OCI-LY7 (cell line): Measurements from ENCODE around the gene APH1B. TPM values are rescaled to one million over a fixed set of nuclear protein-coding genes. Genes with fewer than 3 reads are reported as not detected.

Experiments used
- BruUV-seq: library from RNA; stranded (reverse); fragments of 400-500 nt; replicated peaks from 2 replicates; lab custom pipeline; 2021; lab: Mats Ljungman, UMichigan
- CTCF ChIA-PET: fragments of 300-600 bp; sonication (Branson Sonifier 250); formaldehyde crosslinking; loops from one replicate; lab custom pipeline; 2022; ENCODE audit warnings: antibody characterized with exemption; ENCODE audit not compliant: unreplicated experiment; lab: Charles Lee
- POLR2A ChIA-PET: fragments of 300-600 bp; sonication (Branson Sonifier 250); formaldehyde crosslinking; loops from one replicate; lab custom pipeline; 2022; ENCODE audit warnings: antibody characterized with exemption; lab: Charles Lee
- DNase-seq: peaks from one replicate; pipeline ENCODE4 v3.0.0-alpha.2; 2015; ENCODE audit warnings: low spot score
- H2AFZ ChIP-seq: fragments of 200-600 bp; sonication (generic), shearing (Covaris generic); 2 replicates; pipeline ENCODE4 v1.6.1; 2014; ENCODE audit warnings: mild to moderate bottlenecking, antibody characterized with exemption, low read length, moderate library complexity
- H3K27ac ChIP-seq: fragments of 200-600 bp; sonication (generic); 2 replicates; pipeline ENCODE4 v1.5.1; 2014; ENCODE audit warnings: mixed run types, low read depth, mild to moderate bottlenecking, moderate library complexity, low read length, inconsistent platforms; ENCODE audit not compliant: poor library complexity, severe bottlenecking
- H3K36me3 ChIP-seq: fragments of 200-600 bp; sonication (generic); 2 replicates; pipeline ENCODE4 v1.6.1; 2014; ENCODE audit warnings: mild to moderate bottlenecking, antibody characterized with exemption, low read length, moderate library complexity, mixed read lengths; ENCODE audit not compliant: insufficient read depth
- H3K4me1 ChIP-seq: fragments of 200-600 bp; sonication (generic); 2 replicates; pipeline ENCODE4 v1.5.1; 2014; ENCODE audit warnings: mild to moderate bottlenecking, low read length; ENCODE audit not compliant: insufficient read depth, poor library complexity, severe bottlenecking
- H3K4me2 ChIP-seq: fragments of 200-600 bp; sonication (generic); 2 replicates; pipeline ENCODE4 v1.6.1; 2014; ENCODE audit warnings: mild to moderate bottlenecking, low read length
- H3K4me3 ChIP-seq: fragments of 200-600 bp; sonication (generic); 2 replicates; pipeline ENCODE4 v1.5.1; 2014; ENCODE audit warnings: mild to moderate bottlenecking, low read depth, low read length; ENCODE audit not compliant: poor library complexity, severe bottlenecking
- H3K79me2 ChIP-seq: fragments of 200-600 bp; sonication (generic); 2 replicates; pipeline ENCODE4 v1.6.1; 2016; ENCODE audit warnings: low read depth, mild to moderate bottlenecking, low read length, moderate library complexity, mixed read lengths; ENCODE audit not compliant: insufficient read depth
- H3K9me2 ChIP-seq: fragments of 200-600 bp; sonication (generic); 2 replicates; pipeline ENCODE4 v1.6.1; 2016; ENCODE audit warnings: mild to moderate bottlenecking, low read length, mixed read lengths; ENCODE audit not compliant: insufficient read depth
- H3K9me3 ChIP-seq: fragments of 200-600 bp; sonication (generic); 2 replicates; pipeline ENCODE4 v1.6.1; 2014; ENCODE audit warnings: mild to moderate bottlenecking, mixed run types, low read length, mixed read lengths
- H4K20me1 ChIP-seq: fragments of 200-600 bp; sonication (generic); 2 replicates; pipeline ENCODE4 v1.6.1; 2014; ENCODE audit warnings: mild to moderate bottlenecking, antibody characterized with exemption, low read length, moderate library complexity, mixed read lengths; ENCODE audit not compliant: insufficient read depth
- EZH2phosphoT487 ChIP-seq: fragments of 200-600 bp; sonication (generic); IDR thresholded peaks from 2 replicates; pipeline ENCODE4 v1.6.1; 2018; ENCODE audit warnings: low read depth, borderline replicate concordance, mild to moderate bottlenecking, mixed run types, antibody characterized with exemption, low read length, moderate library complexity, mixed read lengths
- intact Hi-C: fragments of 100-400 bp; cut with micrococcal nuclease; formaldehyde crosslinking; loops from one replicate; pipeline ENCODE4 v1.10.0; 2022; ENCODE audit not compliant: unreplicated experiment
- total RNA-seq, 2 experiments: library from RNA; depleted of rRNA in 1 of 2; stranded (reverse); fragments of >200 nt in 1 of 2; shearing (Covaris generic) in 1 of 2; gene quantifications; 2 replicates each; pipeline ENCODE4 v1.2.3, GENCODE V29; 2014 to 2022
- TF ChIP-seq, protein P1 (sequence below): fragments of 200-600 bp; sonication (generic); conservative IDR thresholded peaks from 2 replicates; pipeline ENCODE4 v1.5.1; 2014; ENCODE audit warnings: mild to moderate bottlenecking, antibody characterized with exemption, low read length, moderate library complexity, mixed read lengths

The APH1B gene
- total RNA-seq, 2 experiments from 2014 or later, result 8.3 to 24.1 TPM

DNA sequence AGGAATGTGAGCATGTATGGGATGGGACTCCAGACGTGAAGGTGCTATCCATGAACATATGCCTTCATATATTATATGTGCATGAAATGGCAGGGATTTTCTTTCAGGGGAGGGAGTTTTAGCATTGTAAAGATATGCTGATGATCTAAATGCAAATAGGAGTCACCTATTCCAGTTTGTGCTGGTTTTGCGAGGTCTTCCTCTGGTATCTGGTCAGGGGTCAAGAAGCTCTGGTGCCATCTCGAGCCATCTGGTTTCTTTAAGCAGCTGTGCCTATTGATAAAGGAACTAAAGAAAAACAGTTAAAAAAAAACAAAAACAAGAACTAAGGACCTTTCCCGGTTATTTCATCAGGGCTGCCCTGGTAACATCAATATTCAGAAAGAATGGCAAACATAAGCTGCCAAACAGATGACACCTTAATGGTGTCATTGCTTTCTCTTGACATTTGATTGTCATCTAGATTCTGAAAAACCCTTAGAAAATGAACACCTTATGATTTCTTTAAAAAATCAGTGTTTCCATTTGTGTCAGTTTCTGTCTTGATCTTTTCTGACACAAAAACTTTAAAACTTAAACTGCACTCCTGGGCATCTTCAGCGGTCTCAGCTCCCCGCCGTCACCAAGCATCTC, 22.7 kb downstream of the APH1B start:
- Histone ChIP-seq H3K4me2 (no peak overlapping the region), H2AFZ (no peak overlapping the region), H3K4me3 (no peak overlapping the region), H3K9me2 (no peaks in the 10 kb centered on the region), H3K36me3 (no peaks in the 10 kb centered on the region), H3K9me3 (no peaks in the 10 kb centered on the region), H3K4me1 (no peaks in the 10 kb centered on the region), H3K79me2 (no peaks in the 10 kb centered on the region), H4K20me1 (no peaks in the 10 kb centered on the region), H3K27ac (no peak overlapping the region)
- ChIA-PET CTCF (no interaction called here), POLR2A (no interaction called here)
- no peak for DNase-seq
- intact Hi-C loops, result no loop called here
- no TSS peak for BruUV-seq
- TF ChIP-seq, protein P1, sequence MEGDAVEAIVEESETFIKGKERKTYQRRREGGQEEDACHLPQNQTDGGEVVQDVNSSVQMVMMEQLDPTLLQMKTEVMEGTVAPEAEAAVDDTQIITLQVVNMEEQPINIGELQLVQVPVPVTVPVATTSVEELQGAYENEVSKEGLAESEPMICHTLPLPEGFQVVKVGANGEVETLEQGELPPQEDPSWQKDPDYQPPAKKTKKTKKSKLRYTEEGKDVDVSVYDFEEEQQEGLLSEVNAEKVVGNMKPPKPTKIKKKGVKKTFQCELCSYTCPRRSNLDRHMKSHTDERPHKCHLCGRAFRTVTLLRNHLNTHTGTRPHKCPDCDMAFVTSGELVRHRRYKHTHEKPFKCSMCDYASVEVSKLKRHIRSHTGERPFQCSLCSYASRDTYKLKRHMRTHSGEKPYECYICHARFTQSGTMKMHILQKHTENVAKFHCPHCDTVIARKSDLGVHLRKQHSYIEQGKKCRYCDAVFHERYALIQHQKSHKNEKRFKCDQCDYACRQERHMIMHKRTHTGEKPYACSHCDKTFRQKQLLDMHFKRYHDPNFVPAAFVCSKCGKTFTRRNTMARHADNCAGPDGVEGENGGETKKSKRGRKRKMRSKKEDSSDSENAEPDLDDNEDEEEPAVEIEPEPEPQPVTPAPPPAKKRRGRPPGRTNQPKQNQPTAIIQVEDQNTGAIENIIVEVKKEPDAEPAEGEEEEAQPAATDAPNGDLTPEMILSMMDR, result no peak
- no peak for TF ChIP-seq EZH2phosphoT487

DNA sequence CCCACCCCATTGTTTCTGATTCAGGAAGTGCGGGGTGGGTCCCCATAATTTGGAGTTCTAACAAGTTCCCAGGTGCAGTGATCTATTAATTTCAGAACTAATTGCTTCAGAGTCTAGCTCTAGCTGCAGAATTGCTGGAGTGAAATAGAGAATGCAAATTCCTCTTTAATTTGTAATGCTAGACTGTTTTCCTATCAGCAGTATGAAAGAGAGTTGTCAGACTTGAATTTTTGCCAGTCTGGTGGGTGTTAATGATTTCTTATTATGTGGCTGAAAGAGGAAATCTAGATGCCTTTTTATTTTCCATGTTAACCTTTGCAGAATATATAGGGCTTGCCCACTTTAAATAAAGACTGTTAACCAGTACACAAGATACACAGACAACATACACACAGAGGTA, 23.7 kb downstream of the APH1B start:
- no peak for DNase-seq
- no peak overlapping the region for H2AFZ ChIP-seq
- H3K9me3 ChIP-seq, result no peaks in the 10 kb centered on the region
- H3K9me2 ChIP-seq, result no peaks in the 10 kb centered on the region
- no TSS peak for BruUV-seq
- intact Hi-C loops, result no loop called here
- H3K4me3 ChIP-seq, result no peak overlapping the region
- H3K27ac ChIP-seq, result no peak overlapping the region
- no peak for TF ChIP-seq EZH2phosphoT487
- TF ChIP-seq, protein P1, result no peak
- no peak overlapping the region for H3K4me2 ChIP-seq
- CTCF ChIA-PET, result no interaction called here
- no peaks in the 10 kb centered on the region for H3K36me3 ChIP-seq
- POLR2A ChIA-PET, result no interaction called here
- no peaks in the 10 kb centered on the region for H3K79me2 ChIP-seq
- H3K4me1 ChIP-seq, result no peaks in the 10 kb centered on the region
- no peaks in the 10 kb centered on the region for H4K20me1 ChIP-seq

DNA sequence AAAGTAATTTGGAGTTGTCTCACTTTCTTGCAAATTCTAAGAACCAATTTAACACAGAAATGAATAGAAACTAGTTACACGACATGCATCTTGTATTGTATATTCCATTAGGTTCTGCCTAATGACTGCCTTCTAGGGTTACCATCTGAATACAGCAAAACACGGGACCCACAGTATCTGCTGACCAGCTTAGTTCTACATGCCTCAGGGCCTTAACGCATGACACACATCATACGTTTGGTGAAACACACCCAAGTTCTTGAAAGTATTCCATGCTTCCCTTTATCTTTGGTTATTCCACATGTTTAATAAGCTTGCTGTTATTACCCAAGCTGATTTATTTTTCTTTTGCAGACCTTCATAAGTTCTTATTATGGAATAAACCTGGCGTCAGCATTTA, 27.9 kb downstream of the APH1B start:
- no peak overlapping the region for H3K4me2 ChIP-seq
- H2AFZ ChIP-seq, result no peak overlapping the region
- DNase-seq, result no peak
- H3K4me1 ChIP-seq, result no peaks in the 10 kb centered on the region
- H3K79me2 ChIP-seq, result no peaks in the 10 kb centered on the region
- POLR2A ChIA-PET, result no interaction called here
- TF ChIP-seq EZH2phosphoT487, result no peak
- TF ChIP-seq, protein P1, result no peak
- intact Hi-C loops, result no loop called here
- BruUV-seq, result no TSS peak
- no peaks in the 10 kb centered on the region for H3K9me3 ChIP-seq
- no peaks in the 10 kb centered on the region for H4K20me1 ChIP-seq
- H3K27ac ChIP-seq, result no peak overlapping the region
- H3K36me3 ChIP-seq, result no peaks in the 10 kb centered on the region
- CTCF ChIA-PET, result no interaction called here
- H3K9me2 ChIP-seq, result no peaks in the 10 kb centered on the region
- H3K4me3 ChIP-seq, result no peak overlapping the region
